ENCODE data around the gene PRR19.

PRR19 gene

GRCh38 chr19:42353341-42354015 is 51.5 kb downstream of the PRR19 start:
- DNase-seq: no peak

- no peak for DNase-seq
Measured at GRCh38 chr19:42355896-42356295, 54.0 kb downstream of the PRR19 start.

- no peak for DNase-seq
Measured at GRCh38 chr19:42356686-42357085, 54.8 kb downstream of the PRR19 start.

- DNase-seq: no peak
Measured at GRCh38 chr19:42357290-42357689, 55.4 kb downstream of the PRR19 start.

Data from NCI-H524 treated with DMSO at 0.1 percent for 48 hours (cell line).